ES-I3 (cell line): Measurements from ENCODE around the gene EMP3.
"Not testable (repeated sequence)": the region's sequence is repeated elsewhere in the genome, so short reads cannot be mapped to it uniquely, and the experiment has no call there.

ENCODE experiments used
- H3K36me3 ChIP-seq: 2 replicates; pipeline ENCODE4 v1.6.1; 2013; ENCODE audit warnings: mild to moderate bottlenecking, low read length, control low read depth, moderate library complexity; ENCODE audit not compliant: insufficient read depth
- H3K4me1 ChIP-seq: 2 replicates; pipeline ENCODE4 v1.6.1; 2013; ENCODE audit warnings: mild to moderate bottlenecking, control low read depth, low read length; ENCODE audit not compliant: insufficient read depth
- H3K9ac ChIP-seq: 2 replicates; pipeline ENCODE4 v1.6.1; 2013; ENCODE audit warnings: low read depth, mild to moderate bottlenecking, low read length, moderate library complexity
- H3K9me3 ChIP-seq: 2 replicates; pipeline ENCODE4 v1.6.1; 2013; ENCODE audit warnings: mild to moderate bottlenecking, low read length, moderate library complexity; ENCODE audit not compliant: control insufficient read depth, insufficient read depth

EMP3 gene

DNA sequence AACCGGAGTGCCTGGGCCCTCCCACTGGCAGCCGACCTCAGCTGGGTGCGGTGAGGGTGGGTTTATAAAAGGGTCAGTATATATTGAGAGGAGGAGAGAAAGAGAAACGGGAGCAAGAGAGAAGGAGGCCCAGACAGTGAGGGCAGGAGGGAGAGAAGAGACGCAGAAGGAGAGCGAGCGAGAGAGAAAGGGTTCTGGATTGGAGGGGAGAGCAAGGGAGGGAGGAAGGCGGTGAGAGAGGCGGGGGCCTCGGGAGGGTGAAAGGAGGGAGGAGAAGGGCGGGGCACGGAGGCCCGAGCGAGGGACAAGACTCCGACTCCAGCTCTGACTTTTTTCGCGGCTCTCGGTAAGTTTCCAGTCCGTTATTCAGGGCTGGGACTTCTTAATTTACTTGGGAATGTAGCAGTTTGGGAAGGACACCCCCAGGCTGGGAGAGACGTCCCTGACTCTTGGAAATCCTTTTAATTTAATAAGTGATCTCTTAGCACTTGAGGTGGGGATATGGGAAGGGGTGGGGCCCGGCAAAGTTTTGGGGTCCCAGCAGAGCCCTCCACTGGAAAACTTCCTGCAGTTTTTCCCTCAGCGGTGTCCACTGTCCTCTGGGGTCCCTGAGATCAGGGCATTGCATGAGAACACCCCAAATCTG is at the start of gene EMP3:
TSS of gene EMP3 (plus strand) at position 288 of the 646 bp plus-strand sequence. CDS start 1,293 bp downstream, outside the sequence.
- Histone ChIP-seq H3K9ac (peak within 1 kb of the TSS; percentile 95), H3K36me3 (no peaks in the 10 kb centered on the region), H3K9me3 (no peaks in the 10 kb centered on the region), H3K4me1 (peaks cover 12% of the 10 kb centered on the region)

DNA sequence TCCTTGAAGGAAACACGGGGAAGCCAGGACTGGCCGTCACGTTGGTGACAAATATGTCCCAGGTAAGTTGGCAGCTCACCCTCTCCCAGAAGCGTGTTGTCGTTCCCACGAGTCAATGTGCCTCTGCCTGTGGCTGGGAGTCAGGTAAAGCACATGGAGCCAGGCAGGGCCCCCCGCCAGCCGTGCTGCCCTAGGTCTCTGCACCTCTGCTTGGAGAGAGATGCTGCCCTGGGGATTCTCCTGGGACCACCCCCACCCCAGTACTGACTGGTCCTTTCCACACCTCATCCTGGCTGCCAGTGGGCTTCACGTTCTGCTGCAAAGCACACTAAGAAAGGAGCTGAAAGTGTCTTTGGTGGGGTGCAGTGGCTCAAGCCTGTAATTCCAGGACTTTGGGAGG is 45.6 kb upstream of the EMP3 start:
- Histone ChIP-seq H3K4me1 (no peaks in the 10 kb centered on the region), H3K36me3 (peaks cover 23% of the 10 kb centered on the region), H3K9me3 (no peaks in the 10 kb centered on the region), H3K9ac (no peak overlapping the region)

- peaks cover 45% of the 10 kb centered on the region for H3K36me3 ChIP-seq
- peaks cover 13% of the 10 kb centered on the region; the same call in 1 of the 2 replicates for H3K9me3 ChIP-seq
- H3K9ac ChIP-seq: no peak overlapping the region
- no peaks in the 10 kb centered on the region for H3K4me1 ChIP-seq
These were observed 41.4 kb upstream of the EMP3 start for GRCh38 chr19:48283908-48284307.

GRCh38 chr19:48284896-48285295 is 40.5 kb upstream of the EMP3 start:
- no peaks in the 10 kb centered on the region for H3K4me1 ChIP-seq
- peaks cover 45% of the 10 kb centered on the region for H3K36me3 ChIP-seq
- H3K9me3 ChIP-seq: peaks cover 13% of the 10 kb centered on the region; the same call in 1 of the 2 replicates
- no peak overlapping the region for H3K9ac ChIP-seq

DNA sequence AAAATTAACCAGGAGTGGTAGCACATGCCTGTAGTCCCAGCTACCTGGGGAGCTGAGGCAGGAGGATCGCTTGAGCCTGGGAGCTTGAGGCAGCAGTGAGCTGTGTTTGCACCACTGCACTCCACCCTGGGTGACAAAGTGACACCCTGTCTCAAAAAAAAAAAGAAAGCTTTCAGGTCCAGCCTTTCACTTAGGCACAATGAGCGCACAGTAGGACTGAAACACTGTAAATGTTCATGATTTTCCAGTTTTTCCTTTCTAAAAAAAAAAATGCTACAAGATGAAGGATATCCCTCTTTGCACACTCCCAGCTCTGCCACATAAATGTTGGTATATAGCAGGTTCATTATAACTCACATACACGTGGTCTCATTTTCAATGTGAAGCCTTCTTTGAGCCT is 37.6 kb upstream of the EMP3 start:
- no peak overlapping the region for H3K9ac ChIP-seq
- H3K4me1 ChIP-seq: no peaks in the 10 kb centered on the region
- H3K36me3 ChIP-seq: peaks cover 35% of the 10 kb centered on the region
- peaks cover 13% of the 10 kb centered on the region; the same call in 1 of the 2 replicates for H3K9me3 ChIP-seq

DNA sequence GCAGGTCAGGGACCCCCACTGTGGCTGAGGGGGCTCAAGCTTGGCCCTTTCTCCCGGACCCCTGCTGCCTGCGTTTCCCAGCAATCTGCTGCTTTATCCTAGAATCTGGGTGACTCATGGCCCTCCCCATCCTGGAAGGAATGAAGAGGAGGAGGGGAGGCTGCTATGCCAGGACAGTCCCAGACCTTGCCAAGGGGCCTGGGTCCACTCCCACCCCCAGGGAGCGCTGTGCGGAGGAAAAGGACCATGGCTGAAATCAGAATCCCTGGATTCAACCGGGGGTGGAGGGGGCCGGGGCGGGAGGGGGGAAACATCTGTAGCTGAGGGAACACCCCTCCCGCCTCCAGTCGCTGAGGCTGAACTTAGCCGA is 35.0 kb upstream of the EMP3 start:
- Histone ChIP-seq H3K36me3 (peaks cover 18% of the 10 kb centered on the region), H3K4me1 (no peaks in the 10 kb centered on the region), H3K9me3 (peaks cover 13% of the 10 kb centered on the region; the same call in 1 of the 2 replicates), H3K9ac (peak overlapping the region; percentile 60)

- no peaks in the 10 kb centered on the region for H3K4me1 ChIP-seq
- H3K9me3 ChIP-seq: peaks cover 11% of the 10 kb centered on the region; the same call in 1 of the 2 replicates
- H3K36me3 ChIP-seq: peaks cover 14% of the 10 kb centered on the region
- H3K9ac ChIP-seq: peak overlapping the region; percentile 60
These were observed 34.4 kb upstream of the EMP3 start for GRCh38 chr19:48290771-48291488.

DNA sequence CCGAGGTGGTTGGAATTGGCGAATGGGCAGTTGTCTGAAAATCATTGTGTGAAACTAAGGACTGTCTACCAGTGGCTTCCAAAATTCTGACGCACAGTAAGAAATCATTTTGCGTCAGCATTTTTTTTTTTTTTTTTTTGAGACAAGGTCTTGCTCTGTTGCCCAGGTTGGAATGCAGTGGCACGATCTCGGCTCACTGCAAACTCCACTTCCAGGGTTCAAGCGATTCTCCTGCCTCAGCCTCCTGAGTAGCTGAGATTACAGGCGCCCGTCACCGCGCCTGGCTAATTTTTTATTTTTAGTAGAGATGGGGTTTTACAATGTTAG is 33.9 kb upstream of the EMP3 start:
- not testable (repeated sequence) for H3K9me3 ChIP-seq, H3K36me3 ChIP-seq, H3K9ac ChIP-seq, H3K4me1 ChIP-seq

- peaks cover 3% of the 10 kb centered on the region; the same call in 1 of the 2 replicates for H3K36me3 ChIP-seq
- no peak overlapping the region for H3K9ac ChIP-seq
- H3K9me3 ChIP-seq: no peaks in the 10 kb centered on the region
- H3K4me1 ChIP-seq: no peaks in the 10 kb centered on the region; the same call in 1 of the 2 replicates
These were observed 32.6 kb upstream of the EMP3 start for GRCh38 chr19:48292798-48293197.

- H3K9ac ChIP-seq: no peak overlapping the region
- no peaks in the 10 kb centered on the region; the same call in 1 of the 2 replicates for H3K4me1 ChIP-seq
- no peaks in the 10 kb centered on the region; the same call in 1 of the 2 replicates for H3K36me3 ChIP-seq
- H3K9me3 ChIP-seq: no peaks in the 10 kb centered on the region
These were observed 29.9 kb upstream of the EMP3 start for GRCh38 chr19:48295458-48295857.

DNA sequence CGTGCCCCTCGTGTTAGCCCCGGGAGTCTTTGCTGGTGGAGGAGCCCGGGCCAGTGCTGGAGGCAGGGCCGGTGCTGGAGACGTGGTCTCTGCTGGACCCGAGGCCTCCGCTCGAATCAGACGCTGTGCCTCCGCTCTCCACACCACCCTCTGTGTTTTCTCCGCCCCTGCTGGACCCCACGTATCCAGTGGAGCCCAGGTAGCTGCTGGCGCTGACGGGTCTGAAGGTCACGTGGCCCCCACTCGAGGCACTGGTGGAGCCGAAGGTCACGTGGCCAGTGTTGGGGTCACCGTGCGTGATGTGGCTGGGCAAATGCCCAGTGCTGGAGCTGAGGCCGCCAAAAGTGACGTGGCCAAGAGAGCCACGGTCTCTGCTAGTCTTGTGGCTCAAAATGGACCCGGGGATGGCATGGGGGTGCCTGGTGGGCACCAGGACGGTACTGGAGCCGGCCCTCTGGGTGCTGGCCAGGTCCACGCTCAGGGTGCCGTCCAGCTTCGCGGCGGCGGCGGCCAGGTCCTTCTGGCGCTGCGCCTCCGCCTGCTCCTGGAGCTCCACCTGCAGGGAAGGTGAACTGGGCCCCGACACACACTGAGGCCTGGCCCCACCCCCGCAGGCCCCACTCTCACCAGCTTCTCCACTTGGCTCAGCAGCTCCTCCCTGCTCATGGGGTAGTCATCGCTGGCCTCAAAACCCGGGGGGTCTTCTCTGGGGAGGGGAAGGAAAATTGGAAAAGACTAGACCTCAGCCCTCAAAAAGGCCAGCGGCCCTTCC is 28.2 kb upstream of the EMP3 start:
- H3K9me3 ChIP-seq: no peaks in the 10 kb centered on the region
- H3K9ac ChIP-seq: no peak overlapping the region
- H3K4me1 ChIP-seq: no peaks in the 10 kb centered on the region; the same call in 1 of the 2 replicates
- no peaks in the 10 kb centered on the region; the same call in 1 of the 2 replicates for H3K36me3 ChIP-seq

GRCh38 chr19:48297975-48298374 is 27.4 kb upstream of the EMP3 start:
- no peaks in the 10 kb centered on the region; the same call in 1 of the 2 replicates for H3K4me1 ChIP-seq
- H3K36me3 ChIP-seq: no peaks in the 10 kb centered on the region; the same call in 1 of the 2 replicates
- no peaks in the 10 kb centered on the region for H3K9me3 ChIP-seq
- no peak overlapping the region for H3K9ac ChIP-seq

DNA sequence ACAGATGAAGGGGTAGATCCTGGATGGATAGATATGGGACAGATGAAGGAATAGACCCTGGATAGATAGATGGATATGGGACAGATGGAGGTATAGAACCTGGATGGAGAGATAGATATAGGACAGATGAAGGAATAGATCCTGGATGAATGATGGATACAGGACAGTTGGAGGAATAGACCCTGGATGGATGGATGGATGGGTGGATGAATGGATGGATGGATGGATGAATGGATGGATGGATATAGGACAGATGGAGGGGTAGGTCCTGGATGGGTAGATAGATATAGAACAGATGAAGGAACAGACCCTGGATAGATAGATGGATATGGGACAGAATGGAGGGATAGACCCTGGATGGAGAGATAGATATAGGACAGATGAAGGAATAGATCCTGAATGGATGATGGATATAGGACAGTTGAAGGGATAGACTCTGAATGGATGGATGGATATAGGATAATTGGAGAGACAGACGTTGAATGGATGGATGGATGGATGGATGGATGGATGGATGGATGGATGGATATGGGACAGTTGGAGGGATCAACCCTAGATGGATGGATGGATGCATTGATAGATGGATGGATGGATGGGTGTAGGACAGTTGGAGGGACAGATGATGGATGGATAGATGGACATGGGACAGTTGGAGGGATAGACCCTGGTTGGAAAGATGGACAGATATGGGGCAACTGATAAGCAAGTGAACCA is 23.3 kb upstream of the EMP3 start:
- no peaks in the 10 kb centered on the region for H3K36me3 ChIP-seq
- no peaks in the 10 kb centered on the region; the same call in 1 of the 2 replicates for H3K4me1 ChIP-seq
- no peaks in the 10 kb centered on the region for H3K9me3 ChIP-seq
- H3K9ac ChIP-seq: no peak overlapping the region

- H3K9me3 ChIP-seq: no peaks in the 10 kb centered on the region
- H3K36me3 ChIP-seq: no peaks in the 10 kb centered on the region
- H3K4me1 ChIP-seq: no peaks in the 10 kb centered on the region
- no peak overlapping the region for H3K9ac ChIP-seq
These were observed 22.8 kb upstream of the EMP3 start for GRCh38 chr19:48302600-48302959.
